GM18870 (cell line): ENCODE results near the gene MLYCD.
A peak's percentile ranks its signal among the peaks of the same experiment; 100 is the strongest.

Source experiments
- ATAC-seq: cut with Tn5 transposase; IDR thresholded peaks from one replicate; pipeline ENCODE4 v1.9.1; 2021; ENCODE audit warnings: moderate library complexity; ENCODE audit not compliant: unreplicated experiment

MLYCD gene

GRCh38 chr16:83899272-83899897 lies 470 bp downstream of the MLYCD start:
- ATAC-seq: peak; percentile 36

DNA sequence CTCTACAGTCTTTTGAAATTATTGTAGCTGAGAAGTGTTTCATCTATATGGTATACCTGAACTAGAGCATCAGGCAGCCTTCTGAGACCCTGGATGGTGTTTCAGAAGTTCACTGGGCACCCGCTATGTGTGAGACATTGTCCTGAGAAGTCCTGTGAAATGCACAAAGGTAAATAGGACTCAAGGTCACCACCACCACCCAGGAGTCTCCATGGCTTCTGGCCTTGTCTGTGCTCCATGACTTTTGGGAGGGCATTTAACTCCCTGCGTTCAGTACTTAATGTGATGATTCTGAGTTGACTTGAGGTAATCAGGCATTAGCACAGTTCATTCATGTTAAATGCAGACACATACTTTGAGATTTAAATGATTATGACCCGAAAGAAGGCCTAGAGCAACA lies 1.1 kb downstream of the MLYCD start:
- no peak for ATAC-seq

- ATAC-seq: no peak
Observed at GRCh38 chr16:83900571-83900970, 1.7 kb downstream of the MLYCD start.

GRCh38 chr16:83901101-83901500 lies 2.2 kb downstream of the MLYCD start:
- ATAC-seq: no peak

DNA sequence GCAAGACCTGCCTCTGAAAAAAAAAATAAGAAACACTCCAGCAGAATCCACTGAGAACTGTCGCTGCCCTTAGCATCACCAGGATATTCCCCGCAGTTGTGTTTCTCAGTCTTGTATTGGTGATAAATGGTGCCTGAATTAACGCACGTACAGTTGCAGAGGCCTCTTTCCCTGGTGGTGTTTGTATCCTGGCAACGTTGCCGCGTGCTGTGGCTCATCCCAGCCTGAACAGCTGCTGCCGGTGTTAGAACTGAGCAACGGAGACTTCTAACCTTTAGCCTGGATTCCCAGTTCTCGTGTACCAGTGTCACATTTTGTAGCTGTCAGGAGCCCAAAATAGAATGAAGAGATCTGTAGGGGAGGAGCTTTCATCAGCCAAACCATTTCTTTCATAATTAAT lies 4.8 kb downstream of the MLYCD start:
- ATAC-seq: no peak

- no peak for ATAC-seq
Observed at GRCh38 chr16:83906683-83907082, 7.8 kb downstream of the MLYCD start.

GRCh38 chr16:83907111-83907510 lies 8.2 kb downstream of the MLYCD start:
- ATAC-seq: no peak

GRCh38 chr16:83907631-83908250 lies 8.8 kb downstream of the MLYCD start:
- ATAC-seq: no peak

DNA sequence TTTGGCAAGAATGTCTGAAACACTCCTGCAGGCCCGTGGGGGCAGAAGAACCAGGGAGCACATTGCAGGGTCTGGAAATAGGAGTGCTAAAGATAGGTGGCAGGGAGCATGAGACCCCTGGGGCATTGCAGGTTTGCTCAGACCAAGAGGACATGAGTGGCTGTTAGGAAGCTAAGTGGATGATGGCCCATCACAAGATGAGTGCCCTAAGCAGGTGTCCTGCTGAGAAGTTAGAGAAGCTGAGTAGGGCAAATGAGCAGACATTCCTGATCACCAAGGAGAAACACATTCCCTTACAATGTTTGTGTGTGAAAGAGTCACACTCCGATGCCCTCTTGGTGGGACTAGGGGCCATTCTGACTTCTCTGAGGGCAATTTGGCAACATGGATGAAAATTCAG lies 9.9 kb downstream of the MLYCD start:
- no peak for ATAC-seq

GRCh38 chr16:83911290-83911689 lies 12.4 kb downstream of the MLYCD start:
- no peak for ATAC-seq

DNA sequence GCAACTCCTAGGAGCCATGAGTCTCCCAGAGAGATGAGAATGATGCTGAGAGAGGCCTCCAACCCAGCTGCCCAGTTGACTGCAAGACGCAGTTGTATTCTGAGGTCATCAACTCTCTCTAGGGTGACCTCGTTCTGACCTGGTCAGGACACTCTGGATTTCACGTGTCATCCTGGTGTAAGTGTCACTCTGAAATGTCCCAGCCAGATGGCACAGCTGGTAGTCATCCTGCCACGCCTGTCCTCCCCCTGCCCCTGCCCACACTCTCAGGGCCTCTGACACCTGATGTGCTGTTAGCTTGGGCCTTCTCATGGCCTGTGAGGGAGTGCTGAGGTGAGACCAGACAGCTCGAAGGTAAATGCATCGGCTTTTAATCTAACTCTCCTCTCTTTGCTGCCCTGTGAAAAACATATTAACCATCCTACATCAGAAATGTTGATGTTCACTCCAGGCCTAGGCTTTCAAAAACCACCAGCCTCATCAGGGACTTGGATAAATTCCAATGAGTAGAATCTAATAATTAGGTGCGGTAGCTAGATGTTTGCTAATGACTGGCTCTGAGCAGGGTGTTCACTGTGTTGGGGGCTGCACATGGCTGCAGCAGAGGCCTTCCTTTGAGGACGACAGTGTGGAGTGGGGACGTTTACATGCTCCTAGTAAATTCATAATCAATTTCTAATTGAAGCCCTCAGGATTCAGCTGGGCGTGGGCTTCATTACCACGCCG lies 13.8 kb downstream of the MLYCD start:
- no peak for ATAC-seq

- ATAC-seq: no peak
Observed at GRCh38 chr16:83913245-83913633, 14.3 kb downstream of the MLYCD start.

GRCh38 chr16:83914091-83914710 lies 15.3 kb downstream of the MLYCD start:
- ATAC-seq: no peak

DNA sequence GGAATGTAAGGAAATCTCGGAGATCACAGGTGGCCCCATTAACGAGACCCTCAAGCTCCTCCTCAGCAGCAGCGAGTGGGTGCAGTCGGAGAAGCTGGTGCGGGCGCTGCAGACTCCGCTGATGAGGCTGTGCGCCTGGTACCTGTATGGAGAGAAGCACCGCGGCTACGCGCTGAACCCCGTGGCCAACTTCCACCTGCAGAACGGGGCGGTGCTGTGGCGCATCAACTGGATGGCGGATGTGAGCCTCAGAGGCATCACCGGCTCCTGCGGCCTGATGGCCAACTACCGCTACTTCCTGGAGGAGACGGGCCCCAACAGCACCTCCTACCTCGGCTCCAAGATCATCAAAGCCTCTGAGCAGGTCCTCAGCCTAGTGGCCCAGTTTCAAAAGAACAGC lies 16.2 kb downstream of the MLYCD start:
- no peak for ATAC-seq

DNA sequence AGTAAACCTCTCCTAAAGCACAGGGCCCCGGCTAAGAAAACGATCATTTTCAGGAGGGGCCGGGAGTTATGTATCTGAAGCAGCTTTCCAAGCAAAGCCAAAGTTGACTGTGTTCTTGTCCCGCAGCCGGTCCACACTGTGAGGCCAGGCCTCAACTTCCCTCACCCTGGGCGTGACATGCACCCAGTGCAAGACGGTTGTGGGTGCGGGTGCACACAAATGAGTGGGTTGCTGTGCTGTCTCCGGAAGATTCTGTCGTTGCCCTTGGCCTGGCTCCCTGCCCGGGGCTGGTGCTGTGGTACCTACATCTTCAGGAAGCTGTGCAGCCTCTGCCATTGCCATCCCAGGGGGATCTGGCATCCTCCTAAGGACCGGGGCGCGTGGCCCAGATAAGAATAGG lies 16.6 kb downstream of the MLYCD start:
- ATAC-seq: no peak

DNA sequence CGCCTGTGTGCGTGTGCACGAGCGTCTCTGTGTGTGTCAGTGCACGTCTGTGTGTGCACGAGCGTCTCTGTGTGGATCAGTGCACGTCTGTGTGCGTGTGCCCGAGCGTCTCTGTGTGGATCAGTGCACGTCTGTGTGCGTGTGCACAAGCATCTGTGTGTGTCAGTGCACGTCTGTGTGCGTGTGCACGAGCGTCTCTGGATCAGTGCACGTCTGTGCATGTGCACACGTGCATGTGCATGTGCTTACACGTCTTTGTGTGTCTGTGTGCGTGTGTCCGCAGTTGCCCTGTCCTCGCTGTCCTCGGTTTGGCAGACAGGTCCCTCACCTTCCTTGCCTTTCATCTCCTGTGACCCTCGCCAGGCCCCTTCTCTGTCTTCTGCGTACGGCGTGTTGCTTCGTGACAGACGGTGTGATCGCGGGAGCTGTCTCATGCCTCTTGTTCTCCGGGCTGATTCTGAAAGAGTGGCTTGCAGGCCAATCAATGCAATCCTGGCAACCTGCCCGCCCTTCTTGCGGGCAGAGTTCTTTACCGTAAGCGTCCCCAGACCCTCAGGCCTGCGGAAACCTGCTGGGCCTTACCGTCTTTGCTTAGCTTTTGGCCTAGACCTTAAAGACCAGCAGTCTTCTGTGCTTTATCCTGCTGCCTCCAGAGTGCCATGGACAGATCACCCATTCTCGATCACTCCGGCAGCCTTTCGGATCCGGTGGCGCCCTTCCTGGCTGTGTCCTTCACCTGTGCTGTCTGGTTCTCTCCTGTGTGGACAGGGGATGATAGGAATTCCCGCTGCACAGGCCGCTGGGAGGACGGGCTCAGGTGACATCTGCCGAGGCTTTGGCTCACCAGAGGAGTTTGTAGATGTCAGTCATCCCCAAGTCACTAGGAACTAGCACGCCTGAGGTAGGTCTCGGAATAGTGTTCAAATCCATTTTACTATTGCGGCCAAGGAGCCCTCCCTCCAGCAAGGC lies 18.5 kb downstream of the MLYCD start:
- no peak for ATAC-seq

GRCh38 chr16:83920894-83921491 lies 22.1 kb downstream of the MLYCD start:
- ATAC-seq: no peak

- ATAC-seq: no peak
Observed at GRCh38 chr16:83923581-83924365, 24.9 kb downstream of the MLYCD start.

- ATAC-seq: no peak
Observed at GRCh38 chr16:83924686-83925085, 25.8 kb downstream of the MLYCD start.
